Loucy (cell line): ENCODE data around the gene DDA1.
A peak's percentile ranks its signal among the peaks of the same experiment; 100 is the strongest.

ENCODE experiments used
- H2AFZ ChIP-seq: fragments of 200-600 bp; sonication (generic); 2 replicates; pipeline ENCODE4 v1.6.0; 2016; ENCODE audit warnings: antibody characterized with exemption, mild to moderate bottlenecking, low read length, moderate library complexity
- H3F3A ChIP-seq: fragments of 200-600 bp; 2 replicates; pipeline ENCODE4 v1.6.0; 2016; ENCODE audit warnings: antibody characterized with exemption, low read depth, mild to moderate bottlenecking
- H3K27me3 ChIP-seq: fragments of 200-600 bp; sonication (generic); 2 replicates; pipeline ENCODE4 v1.6.1; 2014; ENCODE audit warnings: low read length, mild to moderate bottlenecking; ENCODE audit not compliant: insufficient read depth, poor library complexity, severe bottlenecking
- H3K36me3 ChIP-seq: fragments of 200-600 bp; sonication (generic); 2 replicates; pipeline ENCODE4 v1.6.1; 2016; ENCODE audit warnings: low read length; ENCODE audit not compliant: insufficient read depth
- H3K4me1 ChIP-seq: fragments of 200-600 bp; sonication (generic); 2 replicates; pipeline ENCODE4 v1.5.1; 2014; ENCODE audit warnings: low read length, mild to moderate bottlenecking; ENCODE audit not compliant: insufficient read depth, poor library complexity, severe bottlenecking
- H3K4me2 ChIP-seq: fragments of 200-600 bp; sonication (generic); 2 replicates; pipeline ENCODE4 v1.6.0; 2014; ENCODE audit warnings: antibody characterized with exemption, low read length, low read depth, mild to moderate bottlenecking; ENCODE audit not compliant: poor library complexity, severe bottlenecking
- H3K4me3 ChIP-seq: fragments of 200-600 bp; sonication (generic); 2 replicates; pipeline ENCODE4 v1.5.1; 2014; ENCODE audit warnings: low read length, mild to moderate bottlenecking, mixed read lengths; ENCODE audit not compliant: poor library complexity, severe bottlenecking
- H3K79me2 ChIP-seq: fragments of 200-600 bp; sonication (generic); 2 replicates; pipeline ENCODE4 v1.6.1; 2014; ENCODE audit warnings: low read length; ENCODE audit not compliant: insufficient read depth
- H3K9ac ChIP-seq: fragments of 200-600 bp; sonication (generic); 2 replicates; pipeline ENCODE4 v1.6.0; 2014; ENCODE audit warnings: mild to moderate bottlenecking, low read depth, low read length, moderate library complexity; ENCODE audit not compliant: poor library complexity, severe bottlenecking
- H3K9me2 ChIP-seq: fragments of 200-600 bp; sonication (generic); replicated peaks from 2 replicates; pipeline ENCODE4 v1.6.1; 2016; ENCODE audit warnings: low read depth, low read length, mixed read lengths
- H3K9me3 ChIP-seq: fragments of 200-600 bp; sonication (generic); 2 replicates; pipeline ENCODE4 v1.6.1; 2014; ENCODE audit warnings: mild to moderate bottlenecking, antibody characterized with exemption, low read length, low read depth; ENCODE audit not compliant: insufficient read depth
- H4K20me1 ChIP-seq: fragments of 200-600 bp; sonication (generic); 2 replicates; pipeline ENCODE4 v1.6.0; 2014; ENCODE audit warnings: antibody characterized with exemption, low read length, mild to moderate bottlenecking; ENCODE audit not compliant: insufficient read depth, poor library complexity, severe bottlenecking
- EZH2phosphoT487 ChIP-seq: fragments of 200-600 bp; IDR thresholded peaks from 2 replicates; pipeline ENCODE4 v1.6.1; 2018; ENCODE audit warnings: antibody characterized with exemption, mild to moderate bottlenecking, moderate library complexity, borderline replicate concordance
- TF ChIP-seq, protein P1 (sequence below): fragments of 200-600 bp; sonication (generic); conservative IDR thresholded peaks from 2 replicates; pipeline ENCODE4 v1.5.1; 2014; ENCODE audit warnings: mild to moderate bottlenecking, antibody characterized with exemption, low read length

The DDA1 gene

DNA sequence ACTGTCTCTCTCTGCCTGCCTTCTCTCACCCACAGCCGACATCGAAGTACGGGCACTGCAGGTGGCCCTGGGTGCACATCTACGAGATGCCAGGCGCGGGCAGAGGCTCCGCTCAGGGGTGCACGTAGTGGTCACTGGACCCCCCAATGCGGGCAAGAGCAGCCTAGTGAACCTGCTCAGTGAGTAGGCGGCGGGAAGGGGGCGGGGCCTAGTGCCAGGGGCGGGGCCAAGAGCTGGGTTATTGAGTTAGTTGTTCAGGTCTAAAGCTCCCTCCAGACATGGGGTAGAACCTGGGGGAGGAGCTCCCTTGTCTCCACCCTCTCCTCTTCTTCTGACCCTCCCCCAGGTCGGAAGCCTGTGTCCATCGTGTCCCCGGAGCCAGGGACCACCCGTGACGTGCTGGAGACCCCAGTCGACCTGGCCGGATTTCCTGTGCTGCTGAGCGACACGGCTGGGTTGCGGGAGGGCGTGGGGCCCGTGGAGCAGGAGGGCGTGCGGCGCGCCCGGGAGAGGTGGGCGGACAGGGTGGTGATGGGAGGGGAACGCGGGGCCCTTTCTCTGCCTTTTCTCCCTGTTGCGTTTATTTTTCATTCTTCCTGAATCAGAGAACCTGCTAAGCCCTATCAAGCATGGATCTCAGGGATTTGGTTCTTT, 29.9 kb downstream of the DDA1 start:
- peaks cover 17% of the 10 kb centered on the region; the same call in 1 of the 2 replicates for H3K79me2 ChIP-seq
- no peak overlapping the region for H2AFZ ChIP-seq
- peak overlapping the region; percentile 64 for H3K4me2 ChIP-seq
- H3K9me3 ChIP-seq = no peaks in the 10 kb centered on the region
- H3F3A ChIP-seq = peaks cover 6% of the 10 kb centered on the region; the same call in 1 of the 2 replicates
- peak overlapping the region; percentile 87 for H3K4me3 ChIP-seq
- TF ChIP-seq, protein P1, sequence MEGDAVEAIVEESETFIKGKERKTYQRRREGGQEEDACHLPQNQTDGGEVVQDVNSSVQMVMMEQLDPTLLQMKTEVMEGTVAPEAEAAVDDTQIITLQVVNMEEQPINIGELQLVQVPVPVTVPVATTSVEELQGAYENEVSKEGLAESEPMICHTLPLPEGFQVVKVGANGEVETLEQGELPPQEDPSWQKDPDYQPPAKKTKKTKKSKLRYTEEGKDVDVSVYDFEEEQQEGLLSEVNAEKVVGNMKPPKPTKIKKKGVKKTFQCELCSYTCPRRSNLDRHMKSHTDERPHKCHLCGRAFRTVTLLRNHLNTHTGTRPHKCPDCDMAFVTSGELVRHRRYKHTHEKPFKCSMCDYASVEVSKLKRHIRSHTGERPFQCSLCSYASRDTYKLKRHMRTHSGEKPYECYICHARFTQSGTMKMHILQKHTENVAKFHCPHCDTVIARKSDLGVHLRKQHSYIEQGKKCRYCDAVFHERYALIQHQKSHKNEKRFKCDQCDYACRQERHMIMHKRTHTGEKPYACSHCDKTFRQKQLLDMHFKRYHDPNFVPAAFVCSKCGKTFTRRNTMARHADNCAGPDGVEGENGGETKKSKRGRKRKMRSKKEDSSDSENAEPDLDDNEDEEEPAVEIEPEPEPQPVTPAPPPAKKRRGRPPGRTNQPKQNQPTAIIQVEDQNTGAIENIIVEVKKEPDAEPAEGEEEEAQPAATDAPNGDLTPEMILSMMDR = no peak
- no peak for TF ChIP-seq EZH2phosphoT487
- H3K27me3 ChIP-seq = no peaks in the 10 kb centered on the region
- peaks cover 21% of the 10 kb centered on the region for H3K4me1 ChIP-seq
- H3K36me3 ChIP-seq = 0 out of 2 replicates have a peak, but pooled peaks cover 3% of the 10 kb centered on the region
- no peaks in the 10 kb centered on the region for H3K9me2 ChIP-seq
- peaks cover 6% of the 10 kb centered on the region for H4K20me1 ChIP-seq
- H3K9ac ChIP-seq = no peak overlapping the region

DNA sequence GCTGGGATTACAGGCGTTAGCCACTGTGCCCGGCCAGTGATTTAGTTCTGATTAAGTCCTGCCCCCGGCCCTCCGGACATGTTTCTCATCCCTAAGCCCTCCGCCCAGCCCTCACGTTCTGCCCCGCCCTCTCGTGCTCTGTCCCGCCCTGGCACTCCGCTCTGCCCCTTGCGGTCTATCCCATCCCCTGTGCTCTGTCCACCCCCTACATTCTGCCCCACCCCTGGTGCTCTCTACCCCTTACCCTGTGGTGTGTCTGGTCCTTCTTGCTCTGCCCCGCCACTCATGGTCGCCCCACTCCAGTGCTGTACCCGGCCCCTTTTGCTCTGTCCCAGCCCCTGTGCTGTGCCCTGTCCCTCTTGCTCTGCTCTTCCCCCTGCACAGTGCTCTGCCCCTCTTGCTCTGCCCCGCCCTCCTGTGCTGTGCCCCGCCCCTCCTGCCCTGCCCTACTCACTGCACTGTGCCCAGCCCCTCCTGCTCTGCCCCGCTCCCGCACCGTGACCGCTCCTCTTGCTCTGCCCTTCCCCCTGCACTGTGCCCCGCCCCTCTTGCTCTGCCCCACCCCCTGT, 31.0 kb downstream of the DDA1 start:
- H3K27me3 ChIP-seq = no peaks in the 10 kb centered on the region
- H4K20me1 ChIP-seq = peaks cover 6% of the 10 kb centered on the region
- no peak overlapping the region for H3K9ac ChIP-seq
- H3K4me2 ChIP-seq = no peak overlapping the region
- no peak overlapping the region for H3K4me3 ChIP-seq
- H3F3A ChIP-seq = peaks cover 6% of the 10 kb centered on the region; the same call in 1 of the 2 replicates
- H3K79me2 ChIP-seq = peaks cover 15% of the 10 kb centered on the region; the same call in 1 of the 2 replicates
- TF ChIP-seq, protein P1 = no peak
- no peak for TF ChIP-seq EZH2phosphoT487
- no peak overlapping the region for H2AFZ ChIP-seq
- peaks cover 13% of the 10 kb centered on the region for H3K4me1 ChIP-seq
- H3K9me2 ChIP-seq = no peaks in the 10 kb centered on the region
- 0 out of 2 replicates have a peak, but pooled peaks cover 3% of the 10 kb centered on the region for H3K36me3 ChIP-seq
- H3K9me3 ChIP-seq = no peaks in the 10 kb centered on the region

DNA sequence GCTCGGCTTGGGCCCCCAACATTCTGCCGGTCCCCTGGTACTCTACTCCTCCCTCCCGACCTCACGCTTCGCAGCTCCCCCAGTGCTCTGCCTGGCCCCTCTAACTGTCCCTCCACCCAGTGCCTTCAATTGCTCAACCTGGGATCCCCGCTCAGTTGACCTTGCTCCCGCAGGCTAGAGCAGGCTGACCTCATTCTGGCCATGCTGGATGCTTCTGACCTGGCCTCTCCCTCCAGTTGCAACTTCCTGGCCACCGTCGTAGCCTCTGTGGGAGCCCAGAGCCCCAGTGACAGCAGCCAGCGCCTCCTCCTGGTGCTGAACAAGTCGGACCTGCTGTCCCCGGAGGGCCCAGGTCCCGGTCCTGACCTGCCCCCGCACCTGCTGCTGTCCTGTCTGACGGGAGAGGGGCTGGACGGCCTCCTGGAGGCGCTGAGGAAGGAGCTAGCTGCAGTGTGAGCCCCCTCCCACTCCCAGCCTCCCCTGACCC, 31.6 kb downstream of the DDA1 start:
- Histone ChIP-seq H3K4me2 (no peak overlapping the region), H3K9me3 (no peaks in the 10 kb centered on the region), H3K4me3 (no peak overlapping the region), H3K36me3 (0 out of 2 replicates have a peak, but pooled peaks cover 3% of the 10 kb centered on the region), H4K20me1 (peaks cover 6% of the 10 kb centered on the region), H3K27me3 (no peaks in the 10 kb centered on the region), H2AFZ (no peak overlapping the region), H3F3A (peaks cover 6% of the 10 kb centered on the region; the same call in 1 of the 2 replicates), H3K9me2 (no peaks in the 10 kb centered on the region), H3K4me1 (peaks cover 9% of the 10 kb centered on the region), H3K9ac (no peak overlapping the region), H3K79me2 (peaks cover 15% of the 10 kb centered on the region; the same call in 1 of the 2 replicates)
- TF ChIP-seq, protein P1 = no peak
- TF ChIP-seq EZH2phosphoT487 = no peak
